ENCODE results near the gene ZNF200. TPM values are rescaled to one million over a fixed set of nuclear protein-coding genes. Genes with fewer than 3 reads are reported as not detected.

The ZNF200 gene
- total and polyA plus RNA-seq, 10 donors = 4.2 to 24.4 (median 15.1) TPM

- WGBS, 5 donors = 58 to 65% (median 62%) methylated on average over 3 of the region's 3 CpGs
- peaks cover 0 to 2% (median 0%) of the 10 kb centered on the region in 6 donors for H3K36me3 ChIP-seq
- H3K9me3 ChIP-seq = peaks cover 3 to 58% (median 37%) of the 10 kb centered on the region in 8 donors
- TF ChIP-seq POLR2A (IDR thresholded peaks at IDR 0.05) (no peak), POLR2AphosphoS5 (IDR thresholded peaks at IDR 0.05) (no peak)
- TF ChIP-seq, protein P1, sequence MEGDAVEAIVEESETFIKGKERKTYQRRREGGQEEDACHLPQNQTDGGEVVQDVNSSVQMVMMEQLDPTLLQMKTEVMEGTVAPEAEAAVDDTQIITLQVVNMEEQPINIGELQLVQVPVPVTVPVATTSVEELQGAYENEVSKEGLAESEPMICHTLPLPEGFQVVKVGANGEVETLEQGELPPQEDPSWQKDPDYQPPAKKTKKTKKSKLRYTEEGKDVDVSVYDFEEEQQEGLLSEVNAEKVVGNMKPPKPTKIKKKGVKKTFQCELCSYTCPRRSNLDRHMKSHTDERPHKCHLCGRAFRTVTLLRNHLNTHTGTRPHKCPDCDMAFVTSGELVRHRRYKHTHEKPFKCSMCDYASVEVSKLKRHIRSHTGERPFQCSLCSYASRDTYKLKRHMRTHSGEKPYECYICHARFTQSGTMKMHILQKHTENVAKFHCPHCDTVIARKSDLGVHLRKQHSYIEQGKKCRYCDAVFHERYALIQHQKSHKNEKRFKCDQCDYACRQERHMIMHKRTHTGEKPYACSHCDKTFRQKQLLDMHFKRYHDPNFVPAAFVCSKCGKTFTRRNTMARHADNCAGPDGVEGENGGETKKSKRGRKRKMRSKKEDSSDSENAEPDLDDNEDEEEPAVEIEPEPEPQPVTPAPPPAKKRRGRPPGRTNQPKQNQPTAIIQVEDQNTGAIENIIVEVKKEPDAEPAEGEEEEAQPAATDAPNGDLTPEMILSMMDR (IDR thresholded peaks at IDR 0.05 in 8 of 11, conservative IDR thresholded peaks at IDR 0.05 in 3 of 11) = no peak
- H3K27ac ChIP-seq = peak overlapping the region in 7 of 8 donors; percentile 60 to 88 (median 70)
- H3K4me3 ChIP-seq = no peak overlapping the region
- intact Hi-C loops (cut with DNase I; ENCODE audit: low total_unique reads) = no loop called here
- peaks cover 0 to 27% (median 4%) of the 10 kb centered on the region in 6 donors for H3K4me1 ChIP-seq
- H3K27me3 ChIP-seq (replicated peaks in 1 of 7) = no peaks in the 10 kb centered on the region
- no peak for DNase-seq
Measured at GRCh38 chr16:3216263-3216640, 18.7 kb downstream of the ZNF200 start.

GRCh38 chr16:3215601-3216262 is 19.2 kb downstream of the ZNF200 start:
- TF ChIP-seq POLR2A (IDR thresholded peaks at IDR 0.05) = no peak
- H3K36me3 ChIP-seq = no peaks in the 10 kb centered on the region
- intact Hi-C loops (cut with DNase I; ENCODE audit: low total_unique reads) = no loop called here
- peaks cover 0 to 27% (median 4%) of the 10 kb centered on the region in 6 donors for H3K4me1 ChIP-seq
- H3K9me3 ChIP-seq = peaks cover 0 to 53% (median 32%) of the 10 kb centered on the region in 8 donors
- no peaks in the 10 kb centered on the region for H3K27me3 ChIP-seq (replicated peaks in 1 of 7)
- peak overlapping the region in 1 of 8 donors; percentile 32 for H3K4me3 ChIP-seq
- DNase-seq = no peak
- H3K27ac ChIP-seq = peak overlapping the region; percentile 57 to 88 (median 66)
- 74 to 83% (median 78%) methylated on average over 11 of the region's 11 CpGs for WGBS, 5 donors

DNA sequence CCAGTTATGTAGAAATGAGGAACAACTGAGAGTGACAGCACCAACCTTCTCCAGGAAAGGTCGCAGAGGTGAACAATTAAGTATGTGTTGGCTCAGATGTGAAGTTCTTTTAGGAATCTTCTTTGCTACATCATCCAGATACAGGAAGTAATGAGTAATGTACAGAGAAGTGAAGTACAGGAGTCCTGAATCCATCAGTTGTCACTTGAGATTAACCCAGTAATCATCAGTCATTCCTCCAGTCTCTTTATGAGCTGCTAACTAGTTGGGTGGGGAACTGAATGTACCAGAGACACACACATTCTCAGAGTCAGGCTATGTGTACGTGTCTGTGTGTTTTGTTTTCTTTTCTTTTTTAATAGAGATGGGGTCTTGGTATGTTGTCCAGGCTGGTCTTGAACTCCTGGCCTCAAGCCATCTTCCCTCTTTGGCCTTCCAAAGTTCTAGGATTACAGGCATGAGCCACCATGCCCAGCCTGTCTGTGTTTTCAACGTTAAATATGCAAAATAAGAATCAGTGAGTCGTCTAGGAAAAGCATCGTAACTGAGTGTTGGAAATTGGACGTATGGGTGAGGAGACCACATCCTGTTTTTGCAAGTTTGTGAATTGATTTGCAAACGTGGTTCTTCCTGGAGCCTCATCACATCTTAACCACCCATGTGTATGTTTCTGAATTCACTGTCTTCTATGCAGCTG is 19.9 kb downstream of the ZNF200 start:
- 21 to 27% (median 23%) methylated on average over 7 of the region's 7 CpGs for WGBS, 5 donors
- no peak for DNase-seq

GRCh38 chr16:3212567-3212966 is 22.4 kb downstream of the ZNF200 start:
- Histone ChIP-seq H3K36me3 (no peaks in the 10 kb centered on the region), H3K27me3 (replicated peaks in 1 of 7) (peaks cover 0 to 24% (median 0%) of the 10 kb centered on the region in 7 donors), H3K4me3 (no peak overlapping the region), H3K27ac (no peak overlapping the region), H3K4me1 (peaks cover 0 to 27% (median 4%) of the 10 kb centered on the region in 6 donors), H3K9me3 (peaks cover 0 to 28% (median 3%) of the 10 kb centered on the region in 8 donors)
- no peak for DNase-seq
- intact Hi-C loops (cut with DNase I; ENCODE audit: low total_unique reads) = no loop called here
- WGBS, 5 donors = 47 to 83% (median 73%) methylated on average over 1 of the region's 1 CpG
- TF ChIP-seq, protein P1 (IDR thresholded peaks at IDR 0.05 in 8 of 11, conservative IDR thresholded peaks at IDR 0.05 in 3 of 11) = no peak
- no peak for TF ChIP-seq POLR2AphosphoS5 (IDR thresholded peaks at IDR 0.05)
- TF ChIP-seq POLR2A (IDR thresholded peaks at IDR 0.05) = no peak

More for the DNA sequence above, 19.9 kb downstream of the ZNF200 start:
- intact Hi-C loops (cut with DNase I; ENCODE audit: low total_unique reads) = no loop called here
- Histone ChIP-seq H3K27ac (peak overlapping the region in 7 of 8 donors; percentile 60 to 88 (median 70)), H3K9me3 (peaks cover 0 to 46% (median 25%) of the 10 kb centered on the region in 8 donors), H3K4me3 (peak overlapping the region in 1 of 8 donors; percentile 32), H3K27me3 (replicated peaks in 1 of 7) (peaks cover 0 to 3% (median 0%) of the 10 kb centered on the region in 7 donors), H3K4me1 (peaks cover 0 to 27% (median 4%) of the 10 kb centered on the region in 6 donors), H3K36me3 (no peaks in the 10 kb centered on the region)
- TF ChIP-seq POLR2AphosphoS5 (IDR thresholded peaks at IDR 0.05) (peak in 1 of 3 donors; percentile 64), POLR2A (IDR thresholded peaks at IDR 0.05) (no peak)
- TF ChIP-seq, protein P1 (IDR thresholded peaks at IDR 0.05 in 8 of 11, conservative IDR thresholded peaks at IDR 0.05 in 3 of 11) = no peak
